Tongue (tissue), 2 donors: ENCODE data around the gene WNK2. TPM values are rescaled to one million over a fixed set of nuclear protein-coding genes. Genes with fewer than 3 reads are reported as not detected.

Experiments
- DNase-seq: peaks from one replicate; pipeline ENCODE4 v3.0.0-alpha.2; 2015
- total RNA-seq: library from RNA; depleted of rRNA; stranded (reverse); fragments of >200 nt; gene quantifications from one replicate; pipeline ENCODE4 v1.2.3, GENCODE V29; 2014

WNK2 gene
- total RNA-seq, 1 donor from 2014 or later, result 31.2 TPM

- DNase-seq, result no peak
Measured at GRCh38 chr9:93296889-93297480, 113.0 kb downstream of the WNK2 start.

GRCh38 chr9:93297659-93298497 lies 113.9 kb downstream of the WNK2 start:
- peak; percentile 62 for DNase-seq

GRCh38 chr9:93298498-93299417 lies 114.8 kb downstream of the WNK2 start:
- DNase-seq, result no peak

- DNase-seq, result no peak
Measured at GRCh38 chr9:93299418-93300174, 115.7 kb downstream of the WNK2 start.

GRCh38 chr9:93300175-93300572 lies 116.2 kb downstream of the WNK2 start:
- no peak for DNase-seq

- DNase-seq, result no peak
Measured at GRCh38 chr9:93300585-93301081, 116.7 kb downstream of the WNK2 start.

GRCh38 chr9:93301291-93301811 lies 117.4 kb downstream of the WNK2 start:
- no peak for DNase-seq

GRCh38 chr9:93301911-93302541 lies 118.1 kb downstream of the WNK2 start:
- no peak for DNase-seq

- peak; percentile 49 for DNase-seq
Measured at GRCh38 chr9:93302586-93303257, 118.8 kb downstream of the WNK2 start.

GRCh38 chr9:93303258-93303771 lies 119.4 kb downstream of the WNK2 start:
- DNase-seq, result no peak

- peak; percentile 45 for DNase-seq
Measured at GRCh38 chr9:93303806-93304573, 120.1 kb downstream of the WNK2 start.

GRCh38 chr9:93304574-93305496 lies 120.9 kb downstream of the WNK2 start:
- DNase-seq, result peak; percentile 89

- no peak for DNase-seq
Measured at GRCh38 chr9:93305497-93306020, 121.6 kb downstream of the WNK2 start.

GRCh38 chr9:93306081-93306480 lies 122.1 kb downstream of the WNK2 start:
- peak; percentile 38 for DNase-seq

- no peak for DNase-seq
Measured at GRCh38 chr9:93306579-93307091, 122.7 kb downstream of the WNK2 start.

- DNase-seq, result no peak
Measured at GRCh38 chr9:93307468-93308157, 123.7 kb downstream of the WNK2 start.

GRCh38 chr9:93308158-93308602 lies 124.2 kb downstream of the WNK2 start:
- no peak for DNase-seq
